ENCODE measurements around the gene HDGF. TPM values are rescaled to one million over a fixed set of nuclear protein-coding genes. Genes with fewer than 3 reads are reported as not detected.

The HDGF gene
- total and polyA plus RNA-seq, 2 experiments from 2014 or later, result 153 to 192 TPM

DNA sequence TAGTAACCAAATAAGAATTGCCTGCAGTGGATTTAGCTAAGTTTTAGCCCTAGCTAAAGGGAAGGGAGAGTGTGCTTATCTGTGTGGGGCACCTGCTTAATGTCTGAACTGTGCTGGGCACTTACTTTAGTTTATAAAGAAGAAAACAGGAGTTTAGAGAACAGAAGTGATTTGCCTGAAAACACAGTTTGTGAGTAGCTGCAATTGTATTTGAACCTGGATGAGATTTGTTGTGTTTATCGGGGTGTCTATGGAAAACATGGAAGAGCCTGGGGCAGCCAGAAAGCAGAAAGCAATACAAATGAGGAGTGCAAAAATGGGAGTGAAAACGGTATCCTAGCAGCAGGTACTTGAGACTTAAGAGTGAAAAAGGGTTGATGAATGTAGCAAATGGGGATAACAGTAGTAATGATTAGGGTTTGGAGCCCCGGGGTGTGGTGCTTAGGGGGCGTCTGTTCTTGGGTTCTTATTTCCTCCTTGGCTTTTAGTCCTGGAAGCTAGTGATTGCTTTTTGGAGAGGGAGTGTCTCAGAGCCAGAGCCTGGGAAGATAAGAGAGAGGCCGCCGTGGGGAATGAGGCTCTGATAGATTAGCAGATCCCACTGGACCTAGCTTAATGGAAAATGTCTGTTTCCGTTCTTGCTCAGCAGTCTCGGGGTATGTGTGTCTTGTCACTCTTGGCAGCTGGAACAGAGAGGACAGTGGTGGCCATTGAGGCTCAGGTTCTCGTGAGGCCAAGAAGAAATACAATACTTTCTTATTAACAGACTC is 21.4 kb upstream of the HDGF start:
- no peaks in the 10 kb centered on the region for H3K9me2 ChIP-seq (replicated peaks; ENCODE audit: insufficient read depth)
- 28% methylated on average over 9 of the region's 9 CpGs for WGBS (ENCODE audit: low lambda C conversion rate, missing lambda C conversion rate)
- no peaks in the 10 kb centered on the region for H3K27me3 ChIP-seq
- TF ChIP-seq EZH2phosphoT487 (IDR thresholded peaks at IDR 0.05; ENCODE audit: low read depth, severe bottlenecking, unreplicated experiment), result no peak
- TF ChIP-seq, protein P1, sequence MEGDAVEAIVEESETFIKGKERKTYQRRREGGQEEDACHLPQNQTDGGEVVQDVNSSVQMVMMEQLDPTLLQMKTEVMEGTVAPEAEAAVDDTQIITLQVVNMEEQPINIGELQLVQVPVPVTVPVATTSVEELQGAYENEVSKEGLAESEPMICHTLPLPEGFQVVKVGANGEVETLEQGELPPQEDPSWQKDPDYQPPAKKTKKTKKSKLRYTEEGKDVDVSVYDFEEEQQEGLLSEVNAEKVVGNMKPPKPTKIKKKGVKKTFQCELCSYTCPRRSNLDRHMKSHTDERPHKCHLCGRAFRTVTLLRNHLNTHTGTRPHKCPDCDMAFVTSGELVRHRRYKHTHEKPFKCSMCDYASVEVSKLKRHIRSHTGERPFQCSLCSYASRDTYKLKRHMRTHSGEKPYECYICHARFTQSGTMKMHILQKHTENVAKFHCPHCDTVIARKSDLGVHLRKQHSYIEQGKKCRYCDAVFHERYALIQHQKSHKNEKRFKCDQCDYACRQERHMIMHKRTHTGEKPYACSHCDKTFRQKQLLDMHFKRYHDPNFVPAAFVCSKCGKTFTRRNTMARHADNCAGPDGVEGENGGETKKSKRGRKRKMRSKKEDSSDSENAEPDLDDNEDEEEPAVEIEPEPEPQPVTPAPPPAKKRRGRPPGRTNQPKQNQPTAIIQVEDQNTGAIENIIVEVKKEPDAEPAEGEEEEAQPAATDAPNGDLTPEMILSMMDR (IDR thresholded peaks at IDR 0.05; ENCODE audit: poor library complexity), result no peak
- TF ChIP-seq EZH2 (IDR thresholded peaks at IDR 0.05; ENCODE audit: borderline replicate concordance), result no peak
- H3K4me1 ChIP-seq (ENCODE audit: insufficient read depth), result peaks cover 42% of the 10 kb centered on the region
- no peak overlapping the region for H3K4me3 ChIP-seq
- no peaks in the 10 kb centered on the region for H3K9me3 ChIP-seq (ENCODE audit: low read depth)
- peak overlapping the region; percentile 60 for H3K4me2 ChIP-seq
- peaks cover 77% of the 10 kb centered on the region for H4K20me1 ChIP-seq (ENCODE audit: insufficient read depth, poor library complexity, severe bottlenecking)
- peaks cover 97% of the 10 kb centered on the region for H3K79me2 ChIP-seq
- no peak overlapping the region for H2AFZ ChIP-seq
- peak overlapping the region; percentile 43 for H3K27ac ChIP-seq
- no peak for DNase-seq (ENCODE audit: low spot score)
- no peaks in the 10 kb centered on the region for H3K36me3 ChIP-seq (replicated peaks; ENCODE audit: insufficient read depth, low read depth)

DNA sequence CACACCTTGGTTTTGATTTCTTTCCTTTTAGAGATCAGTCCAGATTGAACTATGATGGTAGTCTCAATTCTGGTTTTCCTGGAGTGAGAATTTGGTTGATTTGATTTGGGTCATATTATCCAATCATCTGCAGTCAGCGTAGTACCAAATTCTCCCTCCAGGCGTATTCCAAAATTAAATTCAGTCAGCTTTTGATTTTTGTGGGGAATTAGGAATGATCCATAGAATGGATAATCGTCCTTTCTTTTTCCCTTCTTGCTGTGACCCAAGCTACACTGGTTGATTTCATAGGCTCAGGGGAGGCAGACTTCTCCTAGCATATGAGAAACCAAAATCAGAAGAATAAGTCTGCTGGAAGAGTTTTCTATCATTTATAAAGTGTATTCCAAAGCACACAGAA is 20.7 kb upstream of the HDGF start:
- Histone ChIP-seq H3K9me3 (ENCODE audit: low read depth) (no peaks in the 10 kb centered on the region), H3K27ac (peak overlapping the region; percentile 36), H3K9me2 (replicated peaks; ENCODE audit: insufficient read depth) (no peaks in the 10 kb centered on the region), H3K36me3 (replicated peaks; ENCODE audit: insufficient read depth, low read depth) (no peaks in the 10 kb centered on the region), H4K20me1 (ENCODE audit: insufficient read depth, poor library complexity, severe bottlenecking) (peaks cover 70% of the 10 kb centered on the region), H3K4me1 (ENCODE audit: insufficient read depth) (peaks cover 39% of the 10 kb centered on the region), H3K27me3 (no peaks in the 10 kb centered on the region), H3K4me3 (no peak overlapping the region), H3K4me2 (peak overlapping the region; percentile 60), H3K79me2 (peaks cover 94% of the 10 kb centered on the region), H2AFZ (no peak overlapping the region)
- TF ChIP-seq EZH2 (IDR thresholded peaks at IDR 0.05; ENCODE audit: borderline replicate concordance) (no peak), EZH2phosphoT487 (IDR thresholded peaks at IDR 0.05; ENCODE audit: low read depth, severe bottlenecking, unreplicated experiment) (no peak)
- TF ChIP-seq, protein P1 (IDR thresholded peaks at IDR 0.05; ENCODE audit: poor library complexity), result no peak
- 88% methylated on average over 3 of the region's 3 CpGs for WGBS (ENCODE audit: low lambda C conversion rate, missing lambda C conversion rate)
- DNase-seq (ENCODE audit: low spot score), result no peak

GRCh38 chr1:156768610-156769295 is 17.3 kb upstream of the HDGF start:
- Histone ChIP-seq H3K79me2 (peaks cover 70% of the 10 kb centered on the region), H3K27me3 (no peaks in the 10 kb centered on the region), H3K9me2 (replicated peaks; ENCODE audit: insufficient read depth) (no peaks in the 10 kb centered on the region), H3K4me2 (peak overlapping the region; percentile 94), H3K4me3 (peak overlapping the region; percentile 48), H3K27ac (peak overlapping the region; percentile 85), H4K20me1 (ENCODE audit: insufficient read depth, poor library complexity, severe bottlenecking) (peaks cover 41% of the 10 kb centered on the region), H3K9me3 (ENCODE audit: low read depth) (no peaks in the 10 kb centered on the region), H3K4me1 (ENCODE audit: insufficient read depth) (peaks cover 40% of the 10 kb centered on the region), H2AFZ (no peak overlapping the region), H3K36me3 (replicated peaks; ENCODE audit: insufficient read depth, low read depth) (no peaks in the 10 kb centered on the region)
- TF ChIP-seq, protein P1 (IDR thresholded peaks at IDR 0.05; ENCODE audit: poor library complexity), result no peak
- TF ChIP-seq EZH2phosphoT487 (IDR thresholded peaks at IDR 0.05; ENCODE audit: low read depth, severe bottlenecking, unreplicated experiment), result no peak
- TF ChIP-seq EZH2 (IDR thresholded peaks at IDR 0.05; ENCODE audit: borderline replicate concordance), result no peak
- DNase-seq (ENCODE audit: low spot score), result peak; percentile 37
- WGBS (ENCODE audit: low lambda C conversion rate, missing lambda C conversion rate), result 11% methylated on average over 8 of the region's 8 CpGs

Data from hepatocyte (in vitro differentiated cells).